ENCODE measurements around the gene FBXW11. TPM values are rescaled to one million over a fixed set of nuclear protein-coding genes. Genes with fewer than 3 reads are reported as not detected.

Gene FBXW11
- total RNA-seq, 1 donor from 2014 or later: 61.4 TPM

GRCh38 chr5:172052450-172053236, 46.2 kb upstream of the FBXW11 start:
- H3K27me3 Mint-ChIP-seq (ENCODE audit: unreplicated experiment): no peaks in the 10 kb centered on the region
- H3K4me1 Mint-ChIP-seq (ENCODE audit: unreplicated experiment): peaks cover 8% of the 10 kb centered on the region
- peaks cover 46% of the 10 kb centered on the region for H3K36me3 Mint-ChIP-seq (ENCODE audit: unreplicated experiment)
- H3K9me3 Mint-ChIP-seq (ENCODE audit: unreplicated experiment): no peaks in the 10 kb centered on the region
- H3K4me3 Mint-ChIP-seq (ENCODE audit: unreplicated experiment): no peak overlapping the region
- no peak for TF ChIP-seq CTCF (IDR thresholded peaks at IDR 0.05)
- no peak for DNase-seq (ENCODE audit: extremely low spot score, unreplicated experiment)
- H3K27ac Mint-ChIP-seq (ENCODE audit: unreplicated experiment): no peak overlapping the region

GRCh38 chr5:172051643-172052339, 45.4 kb upstream of the FBXW11 start:
- Mint-ChIP-seq H3K27ac (ENCODE audit: unreplicated experiment) (peak overlapping the region; percentile 32), H3K9me3 (ENCODE audit: unreplicated experiment) (no peaks in the 10 kb centered on the region), H3K4me1 (ENCODE audit: unreplicated experiment) (peaks cover 10% of the 10 kb centered on the region), H3K36me3 (ENCODE audit: unreplicated experiment) (peaks cover 42% of the 10 kb centered on the region), H3K27me3 (ENCODE audit: unreplicated experiment) (no peaks in the 10 kb centered on the region), H3K4me3 (ENCODE audit: unreplicated experiment) (no peak overlapping the region)
- TF ChIP-seq CTCF (IDR thresholded peaks at IDR 0.05): no peak
- DNase-seq (ENCODE audit: extremely low spot score, unreplicated experiment): no peak

- TF ChIP-seq CTCF (IDR thresholded peaks at IDR 0.05): no peak
- Mint-ChIP-seq H3K4me3 (ENCODE audit: unreplicated experiment) (no peak overlapping the region), H3K27ac (ENCODE audit: unreplicated experiment) (no peak overlapping the region), H3K9me3 (ENCODE audit: unreplicated experiment) (no peaks in the 10 kb centered on the region), H3K27me3 (ENCODE audit: unreplicated experiment) (no peaks in the 10 kb centered on the region), H3K36me3 (ENCODE audit: unreplicated experiment) (peaks cover 35% of the 10 kb centered on the region), H3K4me1 (ENCODE audit: unreplicated experiment) (peaks cover 11% of the 10 kb centered on the region)
- DNase-seq (ENCODE audit: extremely low spot score, unreplicated experiment): no peak
Observed at GRCh38 chr5:172050080-172050479, 43.6 kb upstream of the FBXW11 start.

GRCh38 chr5:172049226-172049796, 42.9 kb upstream of the FBXW11 start:
- H3K9me3 Mint-ChIP-seq (ENCODE audit: unreplicated experiment): no peaks in the 10 kb centered on the region
- no peak overlapping the region for H3K4me3 Mint-ChIP-seq (ENCODE audit: unreplicated experiment)
- peaks cover 12% of the 10 kb centered on the region for H3K4me1 Mint-ChIP-seq (ENCODE audit: unreplicated experiment)
- H3K27me3 Mint-ChIP-seq (ENCODE audit: unreplicated experiment): no peaks in the 10 kb centered on the region
- no peak for TF ChIP-seq CTCF (IDR thresholded peaks at IDR 0.05)
- H3K27ac Mint-ChIP-seq (ENCODE audit: unreplicated experiment): no peak overlapping the region
- DNase-seq (ENCODE audit: extremely low spot score, unreplicated experiment): no peak
- H3K36me3 Mint-ChIP-seq (ENCODE audit: unreplicated experiment): peaks cover 41% of the 10 kb centered on the region

- no peak for TF ChIP-seq CTCF (IDR thresholded peaks at IDR 0.05)
- no peak overlapping the region for H3K4me3 Mint-ChIP-seq (ENCODE audit: unreplicated experiment)
- DNase-seq (ENCODE audit: extremely low spot score, unreplicated experiment): no peak
- no peaks in the 10 kb centered on the region for H3K27me3 Mint-ChIP-seq (ENCODE audit: unreplicated experiment)
- peaks cover 45% of the 10 kb centered on the region for H3K36me3 Mint-ChIP-seq (ENCODE audit: unreplicated experiment)
- H3K4me1 Mint-ChIP-seq (ENCODE audit: unreplicated experiment): peaks cover 12% of the 10 kb centered on the region
- no peak overlapping the region for H3K27ac Mint-ChIP-seq (ENCODE audit: unreplicated experiment)
- H3K9me3 Mint-ChIP-seq (ENCODE audit: unreplicated experiment): no peaks in the 10 kb centered on the region
Observed at GRCh38 chr5:172048539-172049101, 42.2 kb upstream of the FBXW11 start.
